ENCODE results near the gene NEURL1.

The NEURL1 gene

GRCh38 chr10:103612462-103613365, 119.2 kb downstream of the NEURL1 start:
- no peak for DNase-seq

GRCh38 chr10:103613616-103614015, 120.1 kb downstream of the NEURL1 start:
- DNase-seq = no peak

GRCh38 chr10:103614306-103615158, 121.0 kb downstream of the NEURL1 start:
- no peak for DNase-seq

- no peak for DNase-seq
Observed at GRCh38 chr10:103616705-103617601, 123.4 kb downstream of the NEURL1 start.

GRCh38 chr10:103617602-103618385, 124.3 kb downstream of the NEURL1 start:
- DNase-seq = no peak

- no peak for DNase-seq
Observed at GRCh38 chr10:103618575-103619423, 125.3 kb downstream of the NEURL1 start.

GRCh38 chr10:103619424-103620351, 126.2 kb downstream of the NEURL1 start:
- no peak for DNase-seq

GRCh38 chr10:103620352-103620740, 126.8 kb downstream of the NEURL1 start:
- DNase-seq = no peak

GRCh38 chr10:103620891-103621782, 127.6 kb downstream of the NEURL1 start:
- no peak for DNase-seq

- DNase-seq = no peak
Observed at GRCh38 chr10:103621783-103622125, 128.2 kb downstream of the NEURL1 start.

GRCh38 chr10:103622286-103622685, 128.8 kb downstream of the NEURL1 start:
- no peak for DNase-seq

- DNase-seq = no peak
Observed at GRCh38 chr10:103622935-103623574, 129.6 kb downstream of the NEURL1 start.

GRCh38 chr10:103626178-103626577, 132.7 kb downstream of the NEURL1 start:
- DNase-seq = no peak

GRCh38 chr10:103627111-103627892, 133.8 kb downstream of the NEURL1 start:
- DNase-seq = no peak

- no peak for DNase-seq
Observed at GRCh38 chr10:103627893-103628292, 134.4 kb downstream of the NEURL1 start.

- DNase-seq = no peak
Observed at GRCh38 chr10:103629581-103629980, 136.1 kb downstream of the NEURL1 start.

- no peak for DNase-seq
Observed at GRCh38 chr10:103630156-103630555, 136.7 kb downstream of the NEURL1 start.
